Activated T-cell treated with anti-CD3 and anti-CD28 coated beads for 1 hour (primary cell): Measurements from ENCODE around the gene MAPKAP1.

ENCODE experiments used
- DNase-seq: peaks from one replicate; pipeline ENCODE4 v3.0.0-alpha.2; 2020; ENCODE audit warnings: low read depth

Gene MAPKAP1

GRCh38 chr9:125430161-125431011, 276.6 kb downstream of the MAPKAP1 start:
- no peak for DNase-seq

DNA sequence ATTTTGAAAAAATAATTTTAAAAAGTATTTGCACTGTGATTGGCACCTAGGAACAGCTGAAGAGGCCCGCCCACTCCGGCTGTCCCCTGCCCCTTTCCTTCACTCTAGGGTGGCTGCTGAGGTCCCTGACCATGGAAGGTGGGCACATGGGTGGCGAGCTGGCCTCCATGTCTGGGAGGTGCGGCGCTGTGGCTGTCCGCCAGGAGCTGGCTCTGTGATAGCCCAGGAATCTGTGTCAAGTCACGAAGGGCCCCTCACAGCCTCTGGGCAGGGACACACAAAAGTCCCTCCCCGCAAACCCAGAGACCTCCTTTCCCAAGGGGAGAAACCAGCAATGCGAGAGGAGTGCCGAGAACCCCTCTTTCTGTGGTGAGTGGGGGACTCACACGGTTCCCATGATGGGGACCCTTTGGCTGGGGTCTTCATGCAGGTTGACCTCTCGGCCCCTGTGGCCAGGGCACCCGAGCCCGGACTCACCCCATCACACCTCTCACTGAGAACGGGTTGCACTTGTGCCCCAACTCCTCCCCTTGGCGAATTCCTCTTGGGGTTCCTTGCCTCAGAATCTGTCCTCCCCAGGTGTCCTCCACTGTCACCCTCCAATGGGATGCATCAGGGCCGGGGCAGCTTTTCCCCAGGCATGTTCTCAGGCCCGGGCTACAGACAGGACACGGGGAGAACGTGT, 277.4 kb downstream of the MAPKAP1 start:
- DNase-seq: no peak

DNA sequence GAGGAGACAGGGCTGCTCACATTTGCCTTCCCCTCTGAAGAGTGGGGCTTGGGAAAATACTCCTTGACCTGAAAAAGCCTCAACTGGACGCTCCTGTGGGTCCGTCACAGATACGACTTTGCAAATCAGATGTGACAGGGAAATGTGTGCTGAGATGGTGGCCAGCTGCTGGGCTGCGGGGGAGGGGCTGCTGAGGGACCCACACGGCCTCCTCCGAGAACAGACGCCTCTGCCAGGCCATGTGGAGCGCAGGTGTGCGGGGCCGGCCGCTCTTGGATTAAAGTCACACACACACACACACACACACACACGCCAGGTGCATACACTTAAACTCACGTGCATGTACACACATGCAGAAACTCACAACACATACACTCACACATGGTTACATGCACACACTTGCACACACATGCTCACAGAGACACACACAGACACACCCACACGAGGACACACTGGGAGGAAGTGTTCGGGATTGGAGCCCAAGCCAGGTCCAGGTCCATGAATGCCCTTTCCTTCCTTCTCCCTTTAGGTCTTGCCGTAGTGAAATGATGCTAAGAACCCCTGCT, 278.0 kb downstream of the MAPKAP1 start:
- DNase-seq: no peak

DNA sequence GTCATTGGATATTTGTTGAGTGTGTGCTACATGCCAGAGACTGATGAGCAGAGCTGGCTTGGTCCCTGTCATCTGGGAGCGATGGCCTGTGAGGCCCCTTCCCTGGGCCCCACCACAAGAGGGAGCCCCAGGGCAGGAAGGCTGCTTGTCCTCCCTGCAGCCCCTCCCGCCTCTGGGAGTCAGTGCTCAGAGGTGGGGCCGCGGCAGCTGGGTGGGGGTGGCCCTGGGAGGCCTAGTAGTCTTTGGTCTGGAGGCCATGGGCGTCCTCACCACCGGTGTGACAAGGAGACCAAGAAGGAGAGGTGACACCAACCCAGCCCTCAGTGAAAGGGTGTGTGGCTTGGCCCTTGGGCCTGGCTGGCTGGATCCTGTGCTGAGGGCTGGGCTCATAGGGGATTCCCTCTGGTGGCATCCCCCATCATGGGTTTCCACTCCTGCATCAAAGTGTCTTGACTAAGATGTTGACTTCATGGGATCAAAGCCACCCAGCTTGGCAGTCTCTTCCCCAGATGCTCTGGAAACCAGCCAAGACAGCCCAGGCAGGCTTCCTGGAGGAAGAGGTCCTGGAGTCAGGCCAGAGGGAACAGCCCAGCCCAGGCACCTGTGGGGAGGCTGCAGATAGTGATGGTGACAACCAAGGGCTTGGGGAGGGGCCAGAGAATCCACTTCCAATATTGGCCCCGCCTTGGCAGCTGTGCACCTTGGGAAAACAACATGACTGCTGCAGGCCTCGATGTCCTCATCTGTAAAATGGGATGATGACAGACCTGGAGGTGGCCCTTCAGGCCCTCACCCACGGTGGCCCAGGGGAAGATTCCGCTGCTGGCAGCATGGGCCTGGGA, 278.7 kb downstream of the MAPKAP1 start:
- DNase-seq: no peak

DNA sequence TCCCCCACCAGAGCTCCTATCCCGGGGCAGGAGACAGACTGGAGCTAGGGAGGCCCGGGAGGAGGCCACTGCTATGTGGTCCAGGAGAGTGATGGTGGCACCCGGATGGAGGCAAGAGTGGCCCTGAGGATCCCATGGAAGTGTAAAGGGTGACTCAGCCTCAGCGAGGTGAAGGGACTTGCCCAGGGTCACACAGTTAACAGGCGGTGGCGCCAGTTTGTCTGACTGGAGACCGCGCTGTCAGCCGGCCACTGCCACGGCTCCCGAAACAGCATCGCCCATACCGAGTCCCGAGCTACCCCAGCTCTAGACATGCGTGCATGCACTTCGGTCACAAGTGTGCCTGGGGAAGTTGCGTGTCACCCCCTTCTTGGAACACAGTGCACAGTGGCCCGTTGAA, 279.5 kb downstream of the MAPKAP1 start:
- no peak for DNase-seq

- no peak for DNase-seq
Observed at GRCh38 chr9:125426926-125427325, 280.1 kb downstream of the MAPKAP1 start.

- no peak for DNase-seq
Observed at GRCh38 chr9:125425901-125426515, 281.0 kb downstream of the MAPKAP1 start.

DNA sequence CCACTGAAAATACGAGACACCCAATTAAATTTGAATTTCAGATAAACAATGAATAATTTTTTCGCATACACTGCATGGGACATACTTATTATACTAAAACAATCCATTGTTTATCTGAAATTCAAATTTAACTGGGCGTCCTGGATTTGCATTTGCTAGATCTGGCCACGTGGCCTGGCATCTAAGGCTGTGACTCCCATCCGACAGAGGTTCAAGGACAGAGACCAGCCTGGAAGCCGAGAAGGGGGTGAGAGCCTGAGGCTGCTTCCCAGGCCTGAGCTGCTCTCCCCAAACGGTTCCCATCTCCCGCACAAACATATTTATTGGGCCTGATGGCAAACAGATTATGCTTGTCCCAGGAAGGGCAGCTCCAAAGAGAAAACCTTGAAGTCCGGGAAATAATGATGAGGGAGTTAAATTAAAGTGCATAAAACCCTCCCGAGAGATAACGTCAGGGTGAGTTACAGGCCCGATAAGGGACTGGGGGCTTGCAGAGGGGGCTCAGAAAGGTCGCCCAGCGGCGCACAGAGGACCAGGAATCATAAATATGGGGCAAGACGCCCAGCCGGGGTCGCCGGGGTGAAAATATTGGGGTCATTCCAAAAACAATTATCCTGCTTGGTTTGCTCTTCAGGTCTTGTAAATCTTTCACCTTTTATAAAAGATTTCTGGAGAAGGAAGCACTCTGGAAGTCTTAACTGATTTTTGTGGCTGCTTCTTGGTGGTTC, 281.7 kb downstream of the MAPKAP1 start:
- DNase-seq: no peak

DNA sequence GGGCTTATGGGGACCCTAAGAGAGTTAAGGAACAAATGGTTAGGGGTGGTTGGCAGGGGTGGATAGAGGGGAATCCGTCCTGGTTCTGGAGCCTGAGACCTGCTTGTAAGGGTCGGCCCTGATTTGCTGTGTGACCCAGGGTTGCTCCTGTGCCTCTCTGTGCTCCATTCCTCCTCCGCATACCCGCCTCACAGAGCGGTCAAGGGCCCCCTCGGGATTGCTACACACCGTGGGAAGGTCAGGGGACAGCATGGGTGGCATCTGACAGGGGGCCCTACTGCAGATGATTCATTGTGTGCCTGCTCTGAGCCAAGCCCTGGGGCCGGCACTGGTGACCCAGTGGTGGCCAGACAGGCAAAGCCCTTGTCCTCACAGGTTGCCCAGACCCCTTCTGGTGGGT, 283.0 kb downstream of the MAPKAP1 start:
- no peak for DNase-seq

- DNase-seq: no peak
Observed at GRCh38 chr9:125422853-125423252, 284.2 kb downstream of the MAPKAP1 start.

DNA sequence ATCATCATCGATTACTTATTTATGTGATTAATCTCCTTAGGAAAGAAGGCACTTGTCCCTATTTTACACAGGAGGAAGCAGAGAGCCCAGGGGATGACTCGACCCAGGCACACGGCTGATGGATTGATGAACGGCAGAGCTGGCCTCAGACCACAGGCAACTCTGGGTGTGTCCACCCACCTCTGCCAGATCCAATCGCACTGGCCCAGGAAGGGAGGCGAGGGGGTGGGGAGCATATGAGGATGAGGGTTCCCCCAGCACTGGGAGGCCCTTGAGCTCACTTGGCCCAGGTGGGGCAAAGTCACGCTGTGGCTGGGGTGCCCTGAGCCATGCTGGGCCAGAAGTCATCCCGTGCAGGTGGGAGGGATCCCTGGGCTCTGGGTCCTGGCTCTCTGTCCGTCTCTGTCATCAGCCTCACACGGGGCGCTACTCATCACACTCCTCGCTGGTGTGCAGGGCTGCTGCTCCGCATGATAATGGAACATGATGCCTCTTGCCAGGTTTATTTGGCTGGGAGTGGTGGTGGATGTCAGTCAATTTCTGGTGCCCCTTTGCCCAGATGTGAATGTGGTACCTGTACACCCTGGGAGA, 285.3 kb downstream of the MAPKAP1 start:
- no peak for DNase-seq

DNA sequence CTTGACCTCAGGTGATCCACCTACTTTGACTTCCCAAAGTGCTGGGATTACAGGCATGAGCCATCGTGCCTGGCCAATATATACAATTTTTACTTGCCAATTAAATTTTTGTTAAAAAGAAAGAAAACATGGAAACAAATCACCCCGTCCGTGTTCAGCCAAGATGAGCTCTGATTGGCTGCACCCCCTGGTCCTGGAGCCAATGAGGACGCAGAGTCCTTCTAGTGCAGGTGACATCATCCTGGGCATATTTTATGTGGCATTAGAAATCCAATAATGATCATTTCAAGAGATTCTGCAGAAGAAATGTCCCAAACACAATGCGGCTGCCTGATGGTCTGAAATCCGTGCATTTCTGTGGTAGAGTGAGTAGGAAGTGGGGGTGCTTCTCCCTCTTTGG, 285.8 kb downstream of the MAPKAP1 start:
- DNase-seq: no peak

DNA sequence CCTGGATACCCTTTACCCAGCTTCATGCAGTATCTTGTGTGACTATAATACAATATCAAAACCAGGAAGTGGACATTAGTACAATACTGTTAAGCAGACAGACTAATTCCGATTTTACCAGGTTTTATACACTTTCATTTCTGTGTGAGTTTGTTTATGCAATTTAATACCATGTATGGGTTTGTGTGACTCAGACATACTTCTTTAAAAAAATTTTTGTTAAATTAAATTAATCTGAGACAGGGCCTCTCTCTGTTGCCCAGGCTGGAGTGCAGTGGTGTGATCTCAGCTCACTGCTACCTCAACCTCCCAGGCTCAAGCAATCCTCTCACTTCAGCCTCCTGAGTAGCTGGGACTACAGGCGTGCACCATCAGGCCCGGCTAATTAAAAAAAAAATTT, 288.6 kb downstream of the MAPKAP1 start:
- no peak for DNase-seq

- no peak for DNase-seq
Observed at GRCh38 chr9:125416517-125416916, 290.5 kb downstream of the MAPKAP1 start.

DNA sequence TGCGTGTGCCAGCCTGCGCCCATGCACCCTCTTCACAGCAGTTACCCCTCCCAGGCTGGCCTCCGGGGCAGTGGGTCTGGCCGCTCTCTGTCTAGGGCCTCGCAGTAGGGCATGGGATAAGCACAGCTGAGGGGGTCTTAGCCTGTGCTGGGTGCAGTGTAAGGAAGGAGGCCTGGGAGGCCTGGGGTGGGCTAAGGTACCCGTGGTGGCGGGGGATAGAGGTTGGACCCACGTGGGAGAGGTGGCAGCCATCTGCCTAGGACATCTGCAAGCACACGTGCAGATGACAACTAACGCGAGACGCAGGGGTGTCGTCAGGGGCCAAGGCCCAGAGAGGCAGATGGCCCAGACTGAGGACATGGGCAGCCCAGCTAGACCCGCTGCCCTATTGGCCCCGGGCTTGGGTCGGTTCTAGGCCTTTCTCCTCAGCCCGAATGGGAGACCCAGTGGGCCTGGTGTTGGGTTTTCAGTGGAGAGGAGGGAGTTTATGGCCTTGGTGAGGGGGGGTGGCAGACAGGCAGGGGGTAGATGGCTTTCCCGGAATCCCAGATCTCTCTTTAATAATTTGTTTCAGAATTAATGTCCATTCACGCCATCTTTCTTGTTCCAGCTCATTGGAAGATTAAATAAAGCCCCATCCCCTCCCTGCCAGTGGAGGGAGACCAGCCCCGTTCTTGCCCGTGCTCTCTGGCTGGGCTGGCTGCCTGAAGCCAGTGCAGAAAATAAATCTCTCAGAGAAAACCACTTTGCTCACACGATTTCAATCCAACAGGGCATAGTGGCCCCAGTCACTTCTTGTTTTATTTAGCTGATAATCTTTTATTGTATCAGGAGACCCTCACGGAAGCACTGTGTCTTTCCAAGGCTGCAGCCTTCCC, 291.2 kb downstream of the MAPKAP1 start:
- DNase-seq: no peak

- no peak for DNase-seq
Observed at GRCh38 chr9:125413579-125413978, 293.4 kb downstream of the MAPKAP1 start.

DNA sequence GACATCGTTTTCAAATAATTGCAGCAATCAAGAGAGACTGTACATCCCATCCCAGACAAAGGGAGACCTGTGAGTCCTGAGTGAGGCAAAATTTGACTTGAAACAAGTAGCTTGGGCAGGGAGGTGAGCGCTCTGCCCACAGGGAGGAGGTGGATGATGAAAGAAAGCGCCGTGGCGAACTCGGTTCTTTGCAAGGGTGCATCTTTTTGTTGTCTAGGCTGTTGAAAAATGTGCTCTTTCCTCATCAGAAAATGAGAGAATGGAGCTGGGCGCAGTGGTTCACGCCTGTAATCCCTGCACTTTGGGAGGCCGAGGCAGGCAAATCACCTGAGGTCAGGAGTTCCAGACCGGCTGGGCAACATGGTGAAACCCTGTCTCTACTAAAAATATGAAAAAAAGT, 294.8 kb downstream of the MAPKAP1 start:
- DNase-seq: no peak

- no peak for DNase-seq
Observed at GRCh38 chr9:125411171-125411756, 295.7 kb downstream of the MAPKAP1 start.

DNA sequence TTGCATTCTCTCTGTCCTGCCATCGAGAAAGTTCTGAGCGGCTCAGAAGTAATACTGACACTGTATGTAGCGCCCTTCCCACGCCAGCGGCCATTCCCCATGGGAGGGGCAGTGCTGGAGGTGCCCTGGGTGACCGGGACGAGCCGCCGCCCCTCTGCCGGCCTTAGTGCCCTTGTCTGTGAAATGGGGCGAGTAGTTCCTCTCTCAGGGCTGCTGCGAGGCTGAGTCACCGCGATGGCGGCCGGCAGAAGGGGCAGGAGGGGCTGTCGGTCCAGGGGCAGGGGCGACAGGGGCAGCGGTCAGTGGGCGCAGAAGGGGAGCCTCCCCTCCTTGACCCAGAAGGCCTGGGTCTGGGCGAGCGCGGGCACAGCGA, 296.5 kb downstream of the MAPKAP1 start:
- no peak for DNase-seq
